ENCODE data around the gene SSC4D. TPM values are rescaled to one million over a fixed set of nuclear protein-coding genes. Genes with fewer than 3 reads are reported as not detected.

The SSC4D gene
- total and polyA plus RNA-seq, 2 of the 8 experiments (the other 6 are each of a cell fraction or from before 2014, with no cell fraction given) = 11.8 to 27.5 TPM

- TF ChIP-seq CHD7 (IDR thresholded peaks at IDR 0.05; ENCODE audit: insufficient replicate concordance, low read length) = no peak
- no peak for TF ChIP-seq TEAD4 (IDR thresholded peaks at IDR 0.05; ENCODE audit: low read depth, low read length)
- no peak for TF ChIP-seq TBP (IDR thresholded peaks at IDR 0.05; ENCODE audit: low read depth, low read length)
- no peak for TF ChIP-seq MAX (IDR thresholded peaks at IDR 0.05)
- no peak for TF ChIP-seq MAFK (IDR thresholded peaks at IDR 0.05; ENCODE audit: low read depth, low read length)
- TF ChIP-seq GABPA (IDR thresholded peaks at IDR 0.05; ENCODE audit: borderline replicate concordance, insufficient read depth, low read length) = no peak
- no peak for TF ChIP-seq CHD1 (IDR thresholded peaks at IDR 0.05; ENCODE audit: low read depth, low read length)
These were observed 41.3 kb downstream of the SSC4D start (continued) for GRCh38 chr7:76368190-76368589.
